Transverse colon (tissue), 4 donors: Measurements from ENCODE around the gene PTPA. TPM values are rescaled to one million over a fixed set of nuclear protein-coding genes. Genes with fewer than 3 reads are reported as not detected.
"Not testable (repeated sequence)": the region's sequence is repeated elsewhere in the genome, so short reads cannot be mapped to it uniquely, and the experiment has no call there.

ENCODE experiments used
- DNase-seq: peaks from one replicate; pipeline ENCODE4 v3.0.0-alpha.2; 2019
- H3K27ac ChIP-seq, 4 donors: fragments of 200-600 bp; sonication (generic); 2 replicates each; pipeline ENCODE4 v1.5.1; 2016 to 2018; ENCODE audit warnings: inconsistent platforms in 4 of 4
- H3K27me3 ChIP-seq: fragments of 200-600 bp; sonication (generic); 2 replicates; pipeline ENCODE4 v1.5.1; 2017; ENCODE audit warnings: inconsistent platforms
- H3K36me3 ChIP-seq, 4 donors: fragments of 200-600 bp; sonication (generic); 2 replicates each; pipeline ENCODE4 v1.5.1; 2017 to 2019; ENCODE audit warnings: inconsistent platforms in 4 of 4
- H3K4me1 ChIP-seq, 4 donors: fragments of 200-600 bp; sonication (generic); 2 replicates each; pipeline ENCODE4 v1.5.1; 2017 to 2020; ENCODE audit warnings: inconsistent platforms in 4 of 4
- H3K4me3 ChIP-seq, 4 donors: fragments of 200-600 bp; sonication (generic); 1 replicate in 1 of 4; 2 replicates in 3 of 4; pipeline versions ENCODE4 v1.5.1 to v1.6.1; 2017 to 2019; ENCODE audit warnings: inconsistent platforms in 4 of 4
- H3K9me3 ChIP-seq, 2 donors: fragments of 200-600 bp; sonication (generic); 2 replicates each; pipeline ENCODE4 v1.5.1; 2017 to 2019; ENCODE audit warnings: inconsistent platforms in 2 of 2
- EP300 ChIP-seq: sonication (generic); formaldehyde crosslinking; IDR thresholded peaks from one replicate; pipeline ENCODE4 v1.6.1; 2017; ENCODE audit warnings: antibody characterized with exemption, low read depth
- POLR2A ChIP-seq: fragments of 450-650 bp; IDR thresholded peaks from one replicate; pipeline ENCODE4 v1.6.1; 2016; ENCODE audit warnings: antibody characterized with exemption, mild to moderate bottlenecking, moderate library complexity
- POLR2AphosphoS5 ChIP-seq, 3 donors: sonication (generic); formaldehyde crosslinking; IDR thresholded peaks; one replicate each; pipeline ENCODE4 v1.6.1; 2016; ENCODE audit warnings: antibody characterized with exemption in 3 of 3
- WGBS, 2 donors: methylation state at CpG; one replicate each; pipeline ENCODE4 v1.1.5; 2018; ENCODE audit warnings: low coverage in 1 of 2; 5-methylcytosine and 5-hydroxymethylcytosine counted together
- in situ Hi-C, 4 donors: fragments of 200-750 bp; cut with MboI; loops; one replicate each; pipeline versions ENCODE4 v1.15.0 to v1.15.1; 2017; ENCODE audit warnings: low sequenced_read_pairs in 3 of 4, low pct_ligation_motif_present in 1 of 4, low pct_unique_long_range_greater_than_20kb in 1 of 4
- intact Hi-C: fragments of 100-400 bp; cut with DNase I; formaldehyde crosslinking; loops from one replicate; pipeline ENCODE4 v1.15.1; 2023; ENCODE audit warnings: low total_unique reads
- total RNA-seq, 4 donors: library from RNA; depleted of rRNA; stranded (reverse); fragments of >200 nt; gene quantifications; one replicate each; pipeline ENCODE4 v1.1.0, GENCODE V29; 2016
- TF ChIP-seq, protein P1 (sequence below), 5 experiments: fragments of 200-600 bp in 3 of 5; fragments of 450-650 bp in 2 of 5; sonication (generic) in 3 of 5; IDR thresholded peaks; 1 replicate in 2 of 5; 2 replicates in 3 of 5; pipeline ENCODE4 v1.5.1; 2016 to 2017; ENCODE audit warnings: antibody characterized with exemption in 5 of 5, inconsistent platforms in 3 of 5, mild to moderate bottlenecking in 2 of 5, moderate library complexity in 1 of 5

The PTPA gene
- total RNA-seq, 4 donors from 2014 or later = 37.4 to 241 (median 66.5) TPM

DNA sequence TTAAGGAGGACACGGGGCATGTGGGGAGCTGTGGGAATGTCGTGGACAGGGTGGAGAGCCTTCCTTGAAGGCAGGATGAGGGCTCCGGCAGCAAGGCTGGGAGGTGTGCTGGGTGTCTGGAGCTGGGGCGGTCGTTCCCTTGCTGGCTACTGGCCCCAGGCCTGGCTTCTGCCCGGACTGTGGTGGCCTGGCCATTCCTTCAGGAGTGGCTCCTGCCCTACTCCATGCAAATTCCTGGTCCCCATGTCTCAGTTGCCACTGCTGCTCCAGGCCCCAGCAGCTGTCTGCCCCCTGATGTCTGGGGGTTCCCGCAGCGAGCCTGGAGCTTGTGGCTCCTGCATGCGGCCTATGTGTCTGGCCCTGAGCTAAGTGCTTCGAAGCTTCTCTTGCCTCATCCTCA is 44.9 kb downstream of the PTPA start:
- Histone ChIP-seq H3K27ac (no peak overlapping the region), H3K27me3 (no peaks in the 10 kb centered on the region), H3K4me1 (no peaks in the 10 kb centered on the region), H3K4me3 (no peak overlapping the region), H3K36me3 (no peaks in the 10 kb centered on the region), H3K9me3 (no peaks in the 10 kb centered on the region)
- WGBS, 2 donors = 97% methylated on average over 10 of the region's 10 CpGs; no CpG with 5 or more reads in 1 of the 2 donors
- no peak for TF ChIP-seq EP300
- TF ChIP-seq POLR2AphosphoS5 (IDR thresholded peaks at IDR 0.05) = no peak
- TF ChIP-seq POLR2A = no peak
- in situ Hi-C loops (no loop called here), intact Hi-C loops (no loop called here)
- DNase-seq = no peak

DNA sequence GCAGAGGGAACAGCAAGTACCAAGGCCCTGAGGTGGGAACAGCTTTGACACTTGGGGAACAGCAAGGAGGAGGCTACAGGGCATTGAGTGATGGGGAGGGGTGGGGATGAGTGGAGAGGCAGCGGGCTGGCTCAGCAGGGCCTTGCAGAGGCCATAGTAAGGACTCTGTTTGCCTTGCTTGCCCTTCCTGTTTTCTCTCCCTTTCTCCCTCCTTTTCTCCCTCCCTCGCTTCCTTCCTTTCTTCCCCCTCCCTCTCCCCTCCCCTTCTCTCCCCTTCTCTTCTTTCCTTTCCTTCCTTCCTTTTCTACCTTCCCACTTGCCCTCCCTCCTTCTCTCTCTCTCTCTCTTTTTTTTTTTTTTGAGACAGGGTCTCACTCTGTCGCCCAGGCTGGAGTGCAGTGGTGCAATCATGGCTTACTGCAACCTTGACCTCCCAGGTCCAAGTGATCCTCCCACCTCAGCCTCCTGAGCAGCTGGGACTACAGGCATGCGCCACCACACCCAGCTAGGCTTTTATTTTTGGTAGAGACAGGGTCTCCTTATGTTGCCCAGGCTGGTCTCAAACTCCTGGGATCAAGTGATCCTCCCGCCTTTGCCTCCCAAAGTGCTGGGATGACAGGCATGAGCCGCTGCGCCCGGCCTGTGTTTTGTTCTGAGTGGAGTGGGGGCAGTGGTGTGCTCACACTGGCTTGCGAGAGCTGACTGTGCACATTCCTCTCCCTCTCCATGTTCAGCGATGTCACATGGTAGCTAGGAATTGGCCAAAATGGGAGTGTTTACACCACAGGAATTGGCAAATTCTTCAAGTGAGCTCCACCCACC is 49.7 kb downstream of the PTPA start:
- no peak overlapping the region for H3K27ac ChIP-seq
- peaks cover 6 to 18% (median 10%) of the 10 kb centered on the region in 4 donors for H3K4me1 ChIP-seq
- intact Hi-C loops (no loop called here), in situ Hi-C loops (loop anchor here in 1 of 4 donors (10.0 kb wide), 1 partner anchor 454 kb away; no protein-coding TSS in a partner anchor)
- H3K9me3 ChIP-seq = no peaks in the 10 kb centered on the region
- no peak overlapping the region for H3K4me3 ChIP-seq
- H3K27me3 ChIP-seq = no peaks in the 10 kb centered on the region
- WGBS, 2 donors = 83 to 85% methylated on average over 1 to 10 of the region's 10 CpGs
- TF ChIP-seq POLR2A = no peak
- no peak for TF ChIP-seq EP300
- TF ChIP-seq POLR2AphosphoS5 (IDR thresholded peaks at IDR 0.05) = no peak
- TF ChIP-seq, protein P1, sequence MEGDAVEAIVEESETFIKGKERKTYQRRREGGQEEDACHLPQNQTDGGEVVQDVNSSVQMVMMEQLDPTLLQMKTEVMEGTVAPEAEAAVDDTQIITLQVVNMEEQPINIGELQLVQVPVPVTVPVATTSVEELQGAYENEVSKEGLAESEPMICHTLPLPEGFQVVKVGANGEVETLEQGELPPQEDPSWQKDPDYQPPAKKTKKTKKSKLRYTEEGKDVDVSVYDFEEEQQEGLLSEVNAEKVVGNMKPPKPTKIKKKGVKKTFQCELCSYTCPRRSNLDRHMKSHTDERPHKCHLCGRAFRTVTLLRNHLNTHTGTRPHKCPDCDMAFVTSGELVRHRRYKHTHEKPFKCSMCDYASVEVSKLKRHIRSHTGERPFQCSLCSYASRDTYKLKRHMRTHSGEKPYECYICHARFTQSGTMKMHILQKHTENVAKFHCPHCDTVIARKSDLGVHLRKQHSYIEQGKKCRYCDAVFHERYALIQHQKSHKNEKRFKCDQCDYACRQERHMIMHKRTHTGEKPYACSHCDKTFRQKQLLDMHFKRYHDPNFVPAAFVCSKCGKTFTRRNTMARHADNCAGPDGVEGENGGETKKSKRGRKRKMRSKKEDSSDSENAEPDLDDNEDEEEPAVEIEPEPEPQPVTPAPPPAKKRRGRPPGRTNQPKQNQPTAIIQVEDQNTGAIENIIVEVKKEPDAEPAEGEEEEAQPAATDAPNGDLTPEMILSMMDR (IDR thresholded peaks at IDR 0.05) = no peak
- no peak for DNase-seq
- H3K36me3 ChIP-seq = no peaks in the 10 kb centered on the region

DNA sequence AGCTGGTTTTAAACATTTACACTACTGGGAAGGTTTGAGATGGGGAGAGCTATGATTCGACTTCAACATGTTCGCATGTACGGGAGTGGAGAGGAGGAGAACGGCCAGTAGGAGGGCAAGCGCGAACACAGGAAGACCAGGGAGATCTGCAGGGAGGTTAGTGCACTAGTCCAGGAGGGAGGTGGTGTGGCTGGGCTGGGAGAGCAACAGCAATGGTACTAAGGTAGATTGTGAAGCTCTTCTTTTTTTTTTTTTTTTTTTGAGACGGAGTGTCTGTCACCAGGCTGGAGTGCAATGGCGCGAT is 50.3 kb downstream of the PTPA start:
- H3K4me1 ChIP-seq = peaks cover 8 to 22% (median 14%) of the 10 kb centered on the region in 4 donors
- no peak for TF ChIP-seq EP300
- TF ChIP-seq POLR2AphosphoS5 (IDR thresholded peaks at IDR 0.05) = no peak
- no peak for DNase-seq
- intact Hi-C loops (no loop called here), in situ Hi-C loops (loop anchor here in 1 of 4 donors (10.0 kb wide), 1 partner anchor 453 kb away; no protein-coding TSS in a partner anchor)
- H3K27me3 ChIP-seq = no peaks in the 10 kb centered on the region
- no peak overlapping the region for H3K27ac ChIP-seq
- H3K9me3 ChIP-seq = no peaks in the 10 kb centered on the region
- H3K36me3 ChIP-seq = no peaks in the 10 kb centered on the region
- no peak overlapping the region for H3K4me3 ChIP-seq
- WGBS, 2 donors = 75 to 92% methylated on average over 6 to 9 of the region's 9 CpGs

DNA sequence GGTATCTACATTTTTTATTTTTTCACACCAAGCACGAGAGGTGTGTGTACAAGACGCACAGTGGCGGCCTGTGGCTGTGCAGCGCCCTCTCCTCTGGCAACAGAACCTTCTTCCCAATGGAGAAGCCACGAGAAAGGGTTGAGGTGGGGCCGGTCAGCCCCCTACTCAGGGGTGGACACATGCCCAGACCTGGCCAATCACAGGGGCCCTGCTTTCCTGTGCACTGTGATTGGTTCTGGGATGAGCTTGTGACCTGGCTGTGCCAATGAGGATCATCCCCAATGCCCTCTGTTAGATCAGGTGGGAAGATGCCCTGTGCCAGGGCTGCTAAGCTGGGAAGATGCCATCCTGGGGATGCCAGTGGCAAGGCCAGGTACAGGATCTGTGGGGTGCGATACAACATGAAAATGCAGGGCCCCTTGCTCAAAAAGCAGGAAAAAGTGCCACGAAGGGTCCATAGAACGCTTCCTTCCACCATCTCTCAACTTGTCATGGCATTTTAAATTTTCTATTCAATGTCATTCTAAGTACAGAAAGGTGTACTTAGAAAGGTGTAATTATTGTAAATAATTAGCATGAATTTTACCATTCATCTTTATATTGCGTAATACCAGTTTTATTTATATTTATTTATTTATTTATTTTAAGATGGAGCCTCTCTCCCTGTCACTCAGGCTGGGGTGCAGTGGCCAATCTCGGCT is 51.4 kb downstream of the PTPA start:
- no peaks in the 10 kb centered on the region for H3K36me3 ChIP-seq
- no peaks in the 10 kb centered on the region for H3K27me3 ChIP-seq
- intact Hi-C loops = no loop called here
- H3K4me3 ChIP-seq = no peak overlapping the region
- TF ChIP-seq EP300 (no peak), POLR2AphosphoS5 (IDR thresholded peaks at IDR 0.05) (no peak), POLR2A (no peak)
- in situ Hi-C loops = loop anchor here in 1 of 4 donors (10.0 kb wide), 1 partner anchor 452 kb away; no protein-coding TSS in a partner anchor
- H3K27ac ChIP-seq = no peak overlapping the region
- DNase-seq = no peak
- 91 to 97% methylated on average over 6 to 11 of the region's 11 CpGs for WGBS, 2 donors
- H3K4me1 ChIP-seq = peaks cover 19 to 31% (median 26%) of the 10 kb centered on the region in 4 donors
- H3K9me3 ChIP-seq = no peaks in the 10 kb centered on the region

DNA sequence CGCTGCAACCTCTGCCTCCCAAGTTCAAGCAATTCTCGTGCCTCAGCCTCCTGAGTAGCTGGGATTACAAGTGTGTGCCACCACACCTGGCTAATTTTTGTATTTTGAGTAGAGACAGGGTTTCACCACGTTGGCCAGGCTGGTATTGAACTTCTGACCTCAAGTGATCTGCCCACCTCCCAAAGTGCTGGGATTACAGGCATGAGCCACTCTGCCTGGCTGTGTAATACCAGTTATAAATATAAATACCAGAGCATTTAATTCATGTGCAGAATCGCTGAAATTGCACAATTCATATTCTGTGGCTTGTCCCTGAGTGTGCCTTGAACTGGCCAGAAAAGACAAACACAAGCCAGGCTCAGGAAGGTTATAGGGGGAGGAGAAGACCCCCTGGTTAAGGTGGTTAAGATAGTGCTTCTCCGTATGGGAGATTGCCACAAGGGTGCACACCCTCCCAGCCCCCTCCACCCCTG is 52.0 kb downstream of the PTPA start:
- DNase-seq, H3K4me3 ChIP-seq, intact Hi-C loops, H3K9me3 ChIP-seq, H3K36me3 ChIP-seq, H3K27me3 ChIP-seq: not testable (repeated sequence)
- in situ Hi-C loops = loop anchor here in 1 of 4 donors (10.0 kb wide), 1 partner anchor 452 kb away; no protein-coding TSS in a partner anchor
- Histone ChIP-seq H3K27ac (peak overlapping the region; percentile 73 to 78 (median 75)), H3K4me1 (peaks cover 24 to 37% (median 32%) of the 10 kb centered on the region in 4 donors)
- WGBS, 2 donors = 69 to 72% methylated on average over 3 to 5 of the region's 5 CpGs
